ENCODE measurements around the gene MAP1B.
A peak's percentile ranks its signal among the peaks of the same experiment; 100 is the strongest.

Gene MAP1B

GRCh38 chr5:72096602-72097188 is 10.6 kb upstream of the MAP1B start:
- no peak for DNase-seq (ENCODE audit: low spot score)

- no peak for DNase-seq (ENCODE audit: low spot score)
These were observed 5.4 kb upstream of the MAP1B start for GRCh38 chr5:72101828-72102227.

- DNase-seq (ENCODE audit: low spot score) = no peak
These were observed 501 bp upstream of the MAP1B start for GRCh38 chr5:72106817-72107130.

GRCh38 chr5:72107901-72108201 is 576 bp downstream of the MAP1B start:
- peak; percentile 33 for DNase-seq (ENCODE audit: low spot score)

- peak; percentile 65 for DNase-seq (ENCODE audit: low spot score)
These were observed 1.2 kb downstream of the MAP1B start for GRCh38 chr5:72108202-72109061.

GRCh38 chr5:72109062-72109411 is 1.8 kb downstream of the MAP1B start:
- DNase-seq (ENCODE audit: low spot score) = no peak

- DNase-seq (ENCODE audit: low spot score) = no peak
These were observed 2.4 kb downstream of the MAP1B start for GRCh38 chr5:72109625-72110024.

GRCh38 chr5:72110394-72111013 is 3.2 kb downstream of the MAP1B start:
- DNase-seq (ENCODE audit: low spot score) = no peak

GRCh38 chr5:72112389-72112788 is 5.1 kb downstream of the MAP1B start:
- DNase-seq (ENCODE audit: low spot score) = no peak

- no peak for DNase-seq (ENCODE audit: low spot score)
These were observed 7.4 kb downstream of the MAP1B start for GRCh38 chr5:72114629-72115028.

- DNase-seq (ENCODE audit: low spot score) = no peak
These were observed 8.0 kb downstream of the MAP1B start for GRCh38 chr5:72115296-72115695.

GRCh38 chr5:72117307-72117706 is 10.0 kb downstream of the MAP1B start:
- DNase-seq (ENCODE audit: low spot score) = no peak

- no peak for DNase-seq (ENCODE audit: low spot score)
These were observed 13.9 kb downstream of the MAP1B start for GRCh38 chr5:72121052-72121779.

GRCh38 chr5:72121780-72122445 is 14.6 kb downstream of the MAP1B start:
- DNase-seq (ENCODE audit: low spot score) = no peak

GRCh38 chr5:72122602-72123001 is 15.3 kb downstream of the MAP1B start:
- DNase-seq (ENCODE audit: low spot score) = no peak

- no peak for DNase-seq (ENCODE audit: low spot score)
These were observed 16.6 kb downstream of the MAP1B start for GRCh38 chr5:72123764-72124376.

- DNase-seq (ENCODE audit: low spot score) = no peak
These were observed 18.1 kb downstream of the MAP1B start for GRCh38 chr5:72125271-72125940.

- no peak for DNase-seq (ENCODE audit: low spot score)
These were observed 18.8 kb downstream of the MAP1B start for GRCh38 chr5:72125941-72126620.

- no peak for DNase-seq (ENCODE audit: low spot score)
These were observed 19.5 kb downstream of the MAP1B start for GRCh38 chr5:72126796-72127195.

GRCh38 chr5:72129725-72130124 is 22.4 kb downstream of the MAP1B start:
- DNase-seq (ENCODE audit: low spot score) = no peak

GRCh38 chr5:72130351-72130761 is 23.1 kb downstream of the MAP1B start:
- DNase-seq (ENCODE audit: low spot score) = no peak

Measured in HuH-7 (cell line).